Mesendoderm (in vitro differentiated cells): ENCODE measurements around the gene MFNG.
A peak's percentile ranks its signal among the peaks of the same experiment; 100 is the strongest.

Source experiments
- DNase-seq: peaks from one replicate; pipeline ENCODE4 v3.0.0; 2013
- H2AK5ac ChIP-seq: 2 replicates; pipeline ENCODE4 v1.6.1; 2013; ENCODE audit warnings: low read length, inconsistent platforms
- H2BK120ac ChIP-seq: 2 replicates; pipeline ENCODE4 v1.6.1; 2013; ENCODE audit warnings: low read depth, mild to moderate bottlenecking, low read length, moderate library complexity, mixed read lengths
- H2BK15ac ChIP-seq: replicated peaks from 2 replicates; pipeline ENCODE4 v1.6.1; 2013; ENCODE audit warnings: low read depth, mild to moderate bottlenecking, moderate library complexity
- H2BK5ac ChIP-seq: 2 replicates; pipeline ENCODE4 v1.6.1; 2013; ENCODE audit warnings: low read length, inconsistent platforms
- H3K18ac ChIP-seq: 2 replicates; pipeline ENCODE4 v1.6.1; 2013; ENCODE audit warnings: mild to moderate bottlenecking, low read length, mixed read lengths
- H3K23ac ChIP-seq: one replicate; pipeline ENCODE4 v1.6.1; 2013; ENCODE audit warnings: low read length
- H3K27ac ChIP-seq: 2 replicates; pipeline ENCODE4 v1.5.1; 2013; ENCODE audit warnings: low read depth, mild to moderate bottlenecking, inconsistent platforms, low read length, moderate library complexity
- H3K27me3 ChIP-seq: 2 replicates; pipeline ENCODE4 v1.6.1; 2013; ENCODE audit warnings: low read length, control low read depth, mild to moderate bottlenecking, inconsistent platforms; ENCODE audit not compliant: insufficient read depth, poor library complexity
- H3K36me3 ChIP-seq: 2 replicates; pipeline ENCODE4 v1.6.1; 2013; ENCODE audit warnings: low read length, inconsistent platforms; ENCODE audit not compliant: control insufficient read depth, insufficient read depth
- H3K4ac ChIP-seq: one replicate; pipeline ENCODE4 v1.6.1; 2013; ENCODE audit warnings: low read depth, mild to moderate bottlenecking, low read length, moderate library complexity
- H3K4me1 ChIP-seq: 2 replicates; pipeline ENCODE4 v1.6.1; 2013; ENCODE audit warnings: low read depth, low read length, inconsistent platforms; ENCODE audit not compliant: control insufficient read depth
- H3K4me2 ChIP-seq: 2 replicates; pipeline ENCODE4 v1.6.1; 2013; ENCODE audit warnings: low read length
- H3K4me3 ChIP-seq: 2 replicates; pipeline ENCODE4 v1.5.1; 2013; ENCODE audit warnings: mild to moderate bottlenecking, low read length
- H3K56ac ChIP-seq: one replicate; pipeline ENCODE4 v1.6.1; 2013; ENCODE audit warnings: low read length
- H3K79me1 ChIP-seq: 2 replicates; pipeline ENCODE4 v1.6.1; 2013; ENCODE audit warnings: low read length, inconsistent platforms
- H3K79me2 ChIP-seq: 2 replicates; pipeline ENCODE4 v1.6.1; 2013; ENCODE audit warnings: mild to moderate bottlenecking, low read length; ENCODE audit not compliant: control insufficient read depth, insufficient read depth
- H3K9ac ChIP-seq: 2 replicates; pipeline ENCODE4 v1.6.1; 2013; ENCODE audit warnings: low read length, inconsistent platforms
- H4K5ac ChIP-seq: one replicate; pipeline ENCODE4 v1.6.1; 2013; ENCODE audit warnings: low read length
- H4K8ac ChIP-seq: one replicate; pipeline ENCODE4 v1.6.1; 2013; ENCODE audit warnings: low read depth, mild to moderate bottlenecking, control low read depth, low read length, moderate library complexity
- WGBS: extraction: QIAGEN DNeasy Blood & Tissue Kit; methylation state at CpG from one replicate; pipeline ENCODE4 v1.1.7; 2013; ENCODE audit warnings: low lambda C conversion rate, missing lambda C conversion rate; ENCODE audit not compliant: insufficient coverage; ENCODE audit errors: extremely low coverage; 5-methylcytosine and 5-hydroxymethylcytosine counted together

The MFNG gene

DNA sequence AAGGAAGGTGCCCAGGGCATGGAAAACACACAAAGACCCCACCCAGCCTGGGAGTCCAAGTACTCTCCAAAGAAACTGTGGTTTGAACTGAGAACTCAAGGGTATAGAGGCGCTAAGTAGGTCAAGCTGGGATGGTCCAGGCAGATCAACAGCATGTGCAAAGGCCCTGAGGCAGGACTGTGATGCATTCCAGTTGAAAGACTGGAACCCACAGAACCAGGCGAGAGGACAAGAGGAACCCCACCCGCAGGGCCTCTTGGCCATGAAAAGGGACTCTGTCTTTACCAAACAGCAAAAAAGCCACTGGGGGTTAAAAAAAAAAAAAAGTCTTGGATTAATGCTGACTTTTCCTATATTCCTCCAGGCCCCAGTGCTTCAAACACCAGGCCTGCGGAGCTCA, 18.8 kb upstream of the MFNG start:
- Histone ChIP-seq H4K8ac (no peak overlapping the region), H3K27ac (no peak overlapping the region), H3K18ac (no peak overlapping the region), H3K4ac (no peak overlapping the region), H3K9ac (no peak overlapping the region), H2BK15ac (no peak overlapping the region), H3K4me2 (no peak overlapping the region), H2AK5ac (no peak overlapping the region), H2BK120ac (no peak overlapping the region), H3K79me2 (no peaks in the 10 kb centered on the region), H3K23ac (no peak overlapping the region), H3K56ac (no peak overlapping the region), H3K27me3 (no peaks in the 10 kb centered on the region), H3K36me3 (no peaks in the 10 kb centered on the region), H3K4me3 (no peak overlapping the region), H3K4me1 (peaks cover 13% of the 10 kb centered on the region), H3K79me1 (no peaks in the 10 kb centered on the region), H2BK5ac (no peak overlapping the region), H4K5ac (no peak overlapping the region)
- DNase-seq, result no peak
- no CpG with 5 or more reads among the region's 4 CpGs for WGBS

DNA sequence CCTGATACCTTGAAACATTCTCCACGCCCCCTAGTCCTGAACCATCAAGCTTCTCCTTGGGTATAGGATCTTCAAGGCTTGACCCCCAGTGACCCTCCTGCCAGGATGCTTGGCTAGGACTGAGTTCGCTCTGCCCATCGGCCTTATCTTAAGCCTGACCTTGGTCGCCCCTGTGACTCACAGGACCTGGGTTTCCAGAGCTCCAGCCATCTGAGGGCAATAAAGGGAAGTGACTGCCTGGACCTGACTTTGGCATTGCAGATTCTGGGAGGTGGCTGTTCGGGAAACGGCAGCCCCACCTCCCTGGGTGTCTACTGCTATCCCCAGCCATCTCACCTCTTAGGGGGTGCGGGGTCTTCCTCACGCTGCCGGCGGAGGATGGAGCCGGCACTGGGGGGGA, 17.7 kb upstream of the MFNG start:
- H4K5ac ChIP-seq, result no peak overlapping the region
- H3K27ac ChIP-seq, result no peak overlapping the region
- no peak overlapping the region for H3K23ac ChIP-seq
- H3K56ac ChIP-seq, result no peak overlapping the region
- H2BK5ac ChIP-seq, result no peak overlapping the region
- no peaks in the 10 kb centered on the region for H3K79me1 ChIP-seq
- H3K4me1 ChIP-seq, result peaks cover 11% of the 10 kb centered on the region
- H3K4ac ChIP-seq, result no peak overlapping the region
- H2BK15ac ChIP-seq, result no peak overlapping the region
- no peak overlapping the region for H3K4me3 ChIP-seq
- no peak overlapping the region for H3K4me2 ChIP-seq
- no peak for DNase-seq
- H3K79me2 ChIP-seq, result no peaks in the 10 kb centered on the region
- H3K36me3 ChIP-seq, result no peaks in the 10 kb centered on the region
- WGBS, result no CpG with 5 or more reads among the region's 11 CpGs
- no peak overlapping the region for H3K18ac ChIP-seq
- no peak overlapping the region for H2BK120ac ChIP-seq
- no peak overlapping the region for H4K8ac ChIP-seq
- no peak overlapping the region for H2AK5ac ChIP-seq
- H3K27me3 ChIP-seq, result no peaks in the 10 kb centered on the region
- no peak overlapping the region for H3K9ac ChIP-seq

DNA sequence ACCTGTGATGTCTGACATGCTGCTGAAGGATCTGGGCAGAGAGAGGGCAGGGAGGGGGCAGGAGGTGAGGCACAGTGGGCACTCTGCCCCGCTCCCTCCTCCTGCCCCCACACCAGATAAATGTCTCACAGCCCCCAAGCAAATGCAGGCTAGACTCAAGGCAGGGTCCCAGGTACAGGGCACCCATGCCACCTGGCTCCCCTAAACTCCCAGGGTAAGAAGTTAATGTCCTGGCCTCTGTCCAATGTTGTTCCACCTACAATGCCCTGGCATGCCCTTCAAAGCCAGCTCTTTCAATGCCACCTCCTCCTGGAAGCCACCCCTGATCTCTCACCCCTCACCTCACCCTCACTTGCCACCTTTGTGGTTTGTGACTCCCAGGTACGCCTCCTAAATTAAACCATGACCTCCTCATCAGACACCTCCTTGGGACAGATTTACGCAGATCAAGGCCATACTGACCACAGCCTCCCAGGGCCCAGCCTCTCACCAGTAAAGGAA, 17.0 kb upstream of the MFNG start:
- no peak overlapping the region for H2BK5ac ChIP-seq
- H2AK5ac ChIP-seq, result no peak overlapping the region
- DNase-seq, result no peak
- H3K27me3 ChIP-seq, result no peaks in the 10 kb centered on the region
- no peaks in the 10 kb centered on the region for H3K36me3 ChIP-seq
- no peak overlapping the region for H2BK15ac ChIP-seq
- no peak overlapping the region for H3K4ac ChIP-seq
- no CpG with 5 or more reads among the region's 3 CpGs for WGBS
- no peak overlapping the region for H3K9ac ChIP-seq
- no peak overlapping the region for H4K8ac ChIP-seq
- H3K56ac ChIP-seq, result no peak overlapping the region
- H2BK120ac ChIP-seq, result no peak overlapping the region
- no peak overlapping the region for H3K23ac ChIP-seq
- no peak overlapping the region for H3K4me3 ChIP-seq
- no peak overlapping the region for H3K27ac ChIP-seq
- H3K18ac ChIP-seq, result no peak overlapping the region
- no peaks in the 10 kb centered on the region for H3K79me2 ChIP-seq
- peaks cover 11% of the 10 kb centered on the region for H3K4me1 ChIP-seq
- no peaks in the 10 kb centered on the region for H3K79me1 ChIP-seq
- no peak overlapping the region for H4K5ac ChIP-seq
- H3K4me2 ChIP-seq, result no peak overlapping the region

DNA sequence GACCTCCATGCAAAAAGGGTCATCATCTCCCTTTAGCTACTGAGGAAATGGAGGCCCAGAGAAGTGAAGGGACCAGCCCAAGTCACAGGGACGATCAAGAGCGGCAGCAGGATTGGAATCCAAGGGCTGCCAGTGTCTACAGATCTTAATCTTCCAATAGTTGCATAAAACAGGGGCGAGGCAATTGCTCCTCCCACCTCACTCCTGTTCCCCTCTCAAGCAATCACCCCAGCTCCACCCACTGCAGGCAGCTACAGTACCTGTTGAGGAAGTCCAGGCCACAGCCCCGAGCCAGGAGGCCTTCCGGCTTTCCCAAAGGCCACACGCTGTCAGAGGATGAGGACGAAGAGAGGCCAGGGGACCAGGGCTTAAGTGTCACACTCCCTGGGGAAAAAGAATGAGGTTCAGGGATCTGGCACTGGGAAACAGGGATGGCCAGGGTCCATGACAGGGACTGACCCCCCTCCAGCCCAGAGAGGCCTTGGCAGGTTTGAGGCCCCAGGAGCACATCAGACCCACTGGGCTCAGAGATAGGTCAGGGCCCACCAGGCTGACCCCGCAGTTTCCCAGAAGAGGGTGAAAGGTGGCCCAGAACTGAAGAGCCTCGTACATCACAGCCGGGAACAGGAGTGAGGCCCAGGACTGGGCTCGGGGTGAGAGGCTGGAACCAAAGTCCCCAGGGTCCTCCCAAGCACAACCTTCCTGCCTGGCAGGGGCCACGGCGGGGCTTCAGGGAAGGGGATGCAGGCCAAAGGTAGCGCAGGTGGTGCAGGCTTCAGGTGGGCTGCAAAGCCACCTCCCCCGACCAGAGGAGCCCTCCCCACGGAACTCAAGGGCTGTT, 16.4 kb upstream of the MFNG start:
- Histone ChIP-seq H2AK5ac (no peak overlapping the region), H3K4ac (no peak overlapping the region), H3K23ac (no peak overlapping the region), H2BK5ac (no peak overlapping the region), H3K4me2 (no peak overlapping the region), H3K56ac (no peak overlapping the region), H2BK120ac (no peak overlapping the region), H2BK15ac (no peak overlapping the region), H3K9ac (no peak overlapping the region), H4K5ac (no peak overlapping the region), H3K27me3 (no peaks in the 10 kb centered on the region), H3K18ac (no peak overlapping the region), H4K8ac (no peak overlapping the region), H3K4me3 (no peak overlapping the region), H3K79me1 (no peaks in the 10 kb centered on the region), H3K79me2 (no peaks in the 10 kb centered on the region), H3K4me1 (peaks cover 11% of the 10 kb centered on the region), H3K27ac (no peak overlapping the region), H3K36me3 (no peaks in the 10 kb centered on the region)
- WGBS, result no CpG with 5 or more reads among the region's 16 CpGs
- DNase-seq, result peak; percentile 55

DNA sequence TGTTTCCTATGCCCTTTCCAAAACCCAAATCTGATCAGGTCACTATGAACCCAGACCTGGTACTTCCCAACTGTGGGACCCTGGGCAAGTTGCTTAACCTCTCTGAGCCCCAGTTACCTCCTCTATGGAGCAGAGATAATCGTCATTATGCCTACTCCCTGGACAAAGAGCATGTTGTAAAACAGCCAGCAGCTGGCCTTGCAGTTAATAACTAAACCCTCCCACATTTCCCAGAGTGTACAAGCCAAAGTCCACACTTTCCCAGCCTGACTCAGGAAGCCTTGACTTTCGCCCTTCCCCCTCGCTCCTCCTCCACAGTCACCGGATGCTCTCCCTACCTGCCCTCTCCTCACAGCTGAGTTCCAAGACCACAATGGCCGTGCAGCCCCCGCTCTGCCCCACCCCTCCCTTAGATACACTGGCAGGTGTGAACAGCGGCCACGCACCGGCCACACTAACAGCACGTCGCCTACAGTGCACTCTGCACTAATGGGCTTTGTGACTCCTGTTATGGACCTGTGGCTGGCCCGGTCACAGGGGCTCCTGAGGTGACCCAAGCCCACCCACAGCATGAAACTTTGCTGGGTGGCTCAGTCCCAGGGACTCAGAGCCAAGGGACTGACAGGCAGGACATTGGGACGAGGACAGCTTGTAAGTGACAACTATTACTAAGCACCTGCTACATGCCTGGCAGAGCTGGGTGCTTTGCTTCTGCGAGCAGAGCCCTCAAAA, 15.6 kb upstream of the MFNG start:
- peak overlapping the region; percentile 40 for H3K56ac ChIP-seq
- H2AK5ac ChIP-seq, result no peak overlapping the region
- H4K8ac ChIP-seq, result no peak overlapping the region
- WGBS, result no CpG with 5 or more reads among the region's 14 CpGs
- H3K4ac ChIP-seq, result no peak overlapping the region
- no peaks in the 10 kb centered on the region for H3K27me3 ChIP-seq
- H3K4me2 ChIP-seq, result no peak overlapping the region
- no peak overlapping the region for H2BK5ac ChIP-seq
- no peaks in the 10 kb centered on the region for H3K79me2 ChIP-seq
- peaks cover 11% of the 10 kb centered on the region for H3K4me1 ChIP-seq
- H2BK120ac ChIP-seq, result no peak overlapping the region
- no peaks in the 10 kb centered on the region for H3K36me3 ChIP-seq
- H3K9ac ChIP-seq, result no peak overlapping the region
- no peaks in the 10 kb centered on the region for H3K79me1 ChIP-seq
- H3K23ac ChIP-seq, result no peak overlapping the region
- no peak overlapping the region for H3K27ac ChIP-seq
- no peak overlapping the region for H2BK15ac ChIP-seq
- DNase-seq, result peak; percentile 49
- H4K5ac ChIP-seq, result no peak overlapping the region
- H3K4me3 ChIP-seq, result no peak overlapping the region
- H3K18ac ChIP-seq, result no peak overlapping the region
